HepG2 (cell line): ENCODE measurements around the gene PELI2. TPM values are rescaled to one million over a fixed set of nuclear protein-coding genes. Genes with fewer than 3 reads are reported as not detected.

Source experiments
- ADNP ChIP-seq: sonication (generic); formaldehyde crosslinking; IDR thresholded peaks from 2 replicates; pipeline ENCODE4 v1.4.0; 2020; ENCODE audit warnings: missing genetic modification reagents
- ATF2 ChIP-seq: sonication (generic); formaldehyde crosslinking; IDR thresholded peaks from 2 replicates; pipeline ENCODE4 v1.4.0; 2020; ENCODE audit warnings: missing genetic modification reagents
- CHD2 ChIP-seq: IDR thresholded peaks from 2 replicates; pipeline ENCODE4 v1.6.1; 2011; ENCODE audit warnings: low read depth, low read length, improper control_type of control experiment
- DMAP1 ChIP-seq: IDR thresholded peaks from 2 replicates; pipeline ENCODE4 v1.6.1; 2016
- GZF1 ChIP-seq: sonication (generic); formaldehyde crosslinking; IDR thresholded peaks from 2 replicates; pipeline ENCODE4 v1.5.1; 2020; ENCODE audit warnings: mild to moderate bottlenecking, missing genetic modification reagents
- IKZF5 ChIP-seq: IDR thresholded peaks from 2 replicates; pipeline ENCODE4 v1.6.1; 2018; ENCODE audit warnings: missing genetic modification reagents, mild to moderate bottlenecking, missing compliant biosample characterization
- KDM5B ChIP-seq: sonication (generic); formaldehyde crosslinking; IDR thresholded peaks from 2 replicates; pipeline ENCODE4 v1.4.0; 2020; ENCODE audit warnings: missing genetic modification reagents, mild to moderate bottlenecking, borderline replicate concordance
- MAZ ChIP-seq, 2 experiments: sonication (generic) in 1 of 2; formaldehyde crosslinking in 1 of 2; IDR thresholded peaks; 2 replicates each; pipeline versions ENCODE4 v1.5.0 to v1.6.1; 2012 to 2020; ENCODE audit warnings: low read depth in 2 of 2, mild to moderate bottlenecking in 2 of 2, borderline replicate concordance in 1 of 2, improper control_type of control experiment in 1 of 2, low read length in 1 of 2, missing genetic modification reagents in 1 of 2, moderate library complexity in 1 of 2
- NCOA2 ChIP-seq: sonication (generic); formaldehyde crosslinking; IDR thresholded peaks from 2 replicates; pipeline ENCODE4 v1.8.0; 2022; ENCODE audit warnings: inconsistent platforms
- RARA ChIP-seq: IDR thresholded peaks from 2 replicates; pipeline ENCODE4 v1.6.1; 2016; ENCODE audit warnings: missing genetic modification reagents, missing compliant biosample characterization
- RELA ChIP-seq: sonication (generic); formaldehyde crosslinking; IDR thresholded peaks from 2 replicates; pipeline ENCODE4 v1.4.0; 2020; ENCODE audit warnings: missing genetic modification reagents
- RERE ChIP-seq: IDR thresholded peaks from 2 replicates; pipeline ENCODE4 v1.6.1; 2016; ENCODE audit warnings: low read depth, missing genetic modification reagents, missing compliant biosample characterization
- SAP130 ChIP-seq: IDR thresholded peaks from 2 replicates; pipeline ENCODE4 v1.6.1; 2016; ENCODE audit warnings: low read depth
- SMAD3 ChIP-seq: sonication (generic); formaldehyde crosslinking; IDR thresholded peaks from 2 replicates; pipeline ENCODE4 v1.4.0; 2020; ENCODE audit warnings: missing genetic modification reagents
- ZNF143 ChIP-seq: sonication (generic); formaldehyde crosslinking; IDR thresholded peaks from 2 replicates; pipeline ENCODE4 v1.4.0; 2020; ENCODE audit warnings: missing genetic modification reagents
- ZNF329 ChIP-seq: sonication (generic); formaldehyde crosslinking; IDR thresholded peaks from 2 replicates; pipeline ENCODE4 v1.9.0; 2021; ENCODE audit warnings: low read depth, mild to moderate bottlenecking, missing genetic modification reagents
- ZNF720 ChIP-seq: sonication (generic); formaldehyde crosslinking; IDR thresholded peaks from 2 replicates; pipeline ENCODE4 v1.4.0; 2020; ENCODE audit warnings: missing genetic modification reagents
- polyA plus RNA-seq, 8 experiments: library from polyadenylated mRNA; depleted of rRNA in 3 of 8; stranded (reverse) in 7 of 8; unstranded in 1 of 8; fragments of >200 nt; fragmentation: Illumina TruSeq in 4 of 8; extraction: Trizol in 4 of 8; gene quantifications; 2 replicates each; pipeline versions ENCODE4 v1.2.1 to v1.2.3, GENCODE V29; 2011 to 2016; ENCODE audit warnings: low read depth in 4 of 8, missing spikeins in 1 of 8, mixed read lengths in 1 of 8; ENCODE audit not compliant: insufficient read depth in 1 of 8
- total RNA-seq, 5 experiments: library from RNA; depleted of rRNA; stranded (reverse); fragments of >200 nt; fragmentation: Illumina TruSeq; extraction: Trizol; gene quantifications; 2 replicates each; pipeline ENCODE4 v1.2.3, GENCODE V29; 2016; ENCODE audit warnings: low read depth in 1 of 5

PELI2 gene
- total and polyA plus RNA-seq, 2 of the 13 experiments (the other 11 are each of a cell fraction or from before 2014, with no cell fraction given): 0.07 TPM; not detected in 1

- TF ChIP-seq SMAD3 (CRISPR knock-in tag) (0 out of 2 replicates have a peak, but pooled peaks have one; percentile 49), ZNF143 (CRISPR knock-in tag) (no peak), DMAP1 (CRISPR knock-in tag) (no peak), ZNF329 (CRISPR knock-in tag) (no peak), ATF2 (0 out of 2 replicates have a peak, but pooled peaks have one; percentile 25), SAP130 (0 out of 2 replicates have a peak, but pooled peaks have one; percentile 32), MAZ (IDR thresholded peaks at IDR 0.05; ENCODE audit: borderline replicate concordance, low read depth, low read length) (0 out of 2 replicates have a peak, but pooled peaks have one; percentile 34), MAZ (CRISPR knock-in tag; IDR thresholded peaks at IDR 0.05; ENCODE audit: low read depth) (no peak), IKZF5 (CRISPR knock-in tag) (peak; percentile 55; the same call in 1 of the 2 replicates), RARA (CRISPR knock-in tag) (peak; percentile 67), ADNP (CRISPR knock-in tag) (no peak), RERE (no peak), CHD2 (no peak), GZF1 (CRISPR knock-in tag) (0 out of 2 replicates have a peak, but pooled peaks have one; percentile 43), ZNF720 (CRISPR knock-in tag) (no peak), NCOA2 (peak; percentile 70), KDM5B (no peak), RELA (CRISPR knock-in tag) (no peak)
Measured at GRCh38 chr14:56224691-56225681, 106.8 kb downstream of the PELI2 start (continued).
